ENCODE measurements around the gene STOM. TPM values are rescaled to one million over a fixed set of nuclear protein-coding genes. Genes with fewer than 3 reads are reported as not detected.

Gene STOM
- total RNA-seq, 3 donors from 2014 or later, result 79.7 to 335 (median 199) TPM

GRCh38 chr9:121368138-121368522 is 1.9 kb downstream of the STOM start:
- Histone ChIP-seq H3K4me1 (ENCODE audit: low read depth) (peaks cover 28% of the 10 kb centered on the region), H3K9me3 (no peaks in the 10 kb centered on the region), H3K4me3 (no peak overlapping the region), H3K36me3 (ENCODE audit: low read depth) (no peaks in the 10 kb centered on the region)
- intact Hi-C loops (cut with DNase I, micrococcal nuclease), result no loop called here
- no peak for DNase-seq
- no peak for ATAC-seq
- TF ChIP-seq, protein P1, sequence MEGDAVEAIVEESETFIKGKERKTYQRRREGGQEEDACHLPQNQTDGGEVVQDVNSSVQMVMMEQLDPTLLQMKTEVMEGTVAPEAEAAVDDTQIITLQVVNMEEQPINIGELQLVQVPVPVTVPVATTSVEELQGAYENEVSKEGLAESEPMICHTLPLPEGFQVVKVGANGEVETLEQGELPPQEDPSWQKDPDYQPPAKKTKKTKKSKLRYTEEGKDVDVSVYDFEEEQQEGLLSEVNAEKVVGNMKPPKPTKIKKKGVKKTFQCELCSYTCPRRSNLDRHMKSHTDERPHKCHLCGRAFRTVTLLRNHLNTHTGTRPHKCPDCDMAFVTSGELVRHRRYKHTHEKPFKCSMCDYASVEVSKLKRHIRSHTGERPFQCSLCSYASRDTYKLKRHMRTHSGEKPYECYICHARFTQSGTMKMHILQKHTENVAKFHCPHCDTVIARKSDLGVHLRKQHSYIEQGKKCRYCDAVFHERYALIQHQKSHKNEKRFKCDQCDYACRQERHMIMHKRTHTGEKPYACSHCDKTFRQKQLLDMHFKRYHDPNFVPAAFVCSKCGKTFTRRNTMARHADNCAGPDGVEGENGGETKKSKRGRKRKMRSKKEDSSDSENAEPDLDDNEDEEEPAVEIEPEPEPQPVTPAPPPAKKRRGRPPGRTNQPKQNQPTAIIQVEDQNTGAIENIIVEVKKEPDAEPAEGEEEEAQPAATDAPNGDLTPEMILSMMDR (IDR thresholded peaks at IDR 0.05), result no peak

- H3K4me3 ChIP-seq, result no peak overlapping the region
- intact Hi-C loops (cut with DNase I, micrococcal nuclease), result no loop called here
- TF ChIP-seq, protein P1 (IDR thresholded peaks at IDR 0.05), result no peak
- ATAC-seq (no peak), DNase-seq (no peak)
- no peaks in the 10 kb centered on the region for H3K9me3 ChIP-seq
- no peaks in the 10 kb centered on the region for H3K36me3 ChIP-seq (ENCODE audit: low read depth)
- H3K4me1 ChIP-seq (ENCODE audit: low read depth), result peaks cover 30% of the 10 kb centered on the region
Observed at GRCh38 chr9:121367306-121368137, 2.5 kb downstream of the STOM start.

DNA sequence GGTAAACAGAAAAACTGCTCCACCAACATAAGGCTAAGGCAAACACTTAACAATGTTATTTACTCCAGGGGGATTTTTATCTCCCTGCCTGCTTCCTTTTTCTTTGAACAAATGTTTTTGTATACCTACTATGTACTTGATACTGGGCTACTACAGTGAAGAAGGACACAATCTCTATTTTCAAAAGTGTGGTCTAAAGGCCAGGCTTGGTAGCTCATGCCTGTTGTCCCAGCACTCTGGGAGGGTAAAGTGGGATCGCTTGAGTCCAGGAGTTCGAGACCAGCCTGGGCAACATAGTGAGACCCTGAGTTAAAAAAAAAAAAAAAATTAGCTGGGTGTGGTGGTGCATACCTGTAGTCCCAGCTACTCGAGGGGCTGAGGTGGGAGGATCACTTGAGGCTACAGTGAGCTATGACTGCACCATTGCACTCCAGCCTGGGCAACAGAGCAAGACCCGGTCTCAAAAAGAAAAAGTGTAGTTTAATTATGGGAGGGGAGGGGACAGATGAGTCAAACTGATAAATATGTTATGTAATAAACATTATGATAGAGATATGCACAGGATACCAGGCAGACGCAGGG is 3.3 kb downstream of the STOM start:
- Histone ChIP-seq H3K4me1 (ENCODE audit: low read depth) (peaks cover 26% of the 10 kb centered on the region), H3K36me3 (ENCODE audit: low read depth) (no peaks in the 10 kb centered on the region), H3K9me3 (no peaks in the 10 kb centered on the region), H3K4me3 (no peak overlapping the region)
- intact Hi-C loops (cut with DNase I, micrococcal nuclease), result no loop called here
- TF ChIP-seq, protein P1 (IDR thresholded peaks at IDR 0.05), result no peak
- ATAC-seq (no peak), DNase-seq (no peak)

DNA sequence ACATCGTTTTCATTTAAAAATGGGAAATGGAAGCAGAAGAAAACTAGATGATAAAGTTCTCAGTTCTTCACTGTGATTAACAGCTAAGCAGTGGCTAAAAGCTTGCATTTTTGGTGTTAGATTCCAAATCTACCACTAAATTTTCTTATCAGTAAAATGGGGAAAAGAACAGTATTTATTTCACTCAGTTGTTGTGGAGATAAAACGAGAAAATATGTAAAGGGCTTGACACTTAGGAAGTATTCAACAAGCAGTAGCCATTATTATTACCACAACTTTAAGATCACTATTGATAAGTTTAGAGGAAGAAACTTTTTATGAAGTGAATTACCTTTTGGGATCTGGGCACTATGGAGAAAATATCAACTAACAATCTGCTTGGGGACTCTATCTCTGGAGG is 4.5 kb downstream of the STOM start:
- peaks cover 26% of the 10 kb centered on the region for H3K4me1 ChIP-seq (ENCODE audit: low read depth)
- ATAC-seq, result no peak
- no peaks in the 10 kb centered on the region for H3K9me3 ChIP-seq
- TF ChIP-seq, protein P1 (IDR thresholded peaks at IDR 0.05), result no peak
- DNase-seq, result no peak
- no peaks in the 10 kb centered on the region for H3K36me3 ChIP-seq (ENCODE audit: low read depth)
- H3K4me3 ChIP-seq, result no peak overlapping the region
- intact Hi-C loops (cut with DNase I, micrococcal nuclease), result no loop called here

GRCh38 chr9:121364886-121365285 is 5.2 kb downstream of the STOM start:
- Histone ChIP-seq H3K36me3 (ENCODE audit: low read depth) (no peaks in the 10 kb centered on the region), H3K9me3 (no peaks in the 10 kb centered on the region), H3K4me3 (no peak overlapping the region), H3K4me1 (ENCODE audit: low read depth) (peaks cover 26% of the 10 kb centered on the region)
- DNase-seq (no peak), ATAC-seq (no peak)
- intact Hi-C loops (cut with DNase I, micrococcal nuclease), result no loop called here
- TF ChIP-seq, protein P1 (IDR thresholded peaks at IDR 0.05), result no peak

Data from mucosa of descending colon (tissue), 3 donors.